ENCODE data around the gene SPNS1. TPM values are rescaled to one million over a fixed set of nuclear protein-coding genes. Genes with fewer than 3 reads are reported as not detected.

Gene SPNS1
- total and polyA plus RNA-seq, 3 donors from 2014 or later = 32.0 to 56.9 (median 51.7) TPM

GRCh38 chr16:28935346-28935745 is 39.2 kb upstream of the SPNS1 start:
- intact Hi-C loops (cut with DNase I; ENCODE audit: low total_unique reads) = no loop called here
- TF ChIP-seq CTCF (IDR thresholded peaks at IDR 0.05) (no peak), POLR2A (IDR thresholded peaks at IDR 0.05) (no peak)
- 93 to 98% methylated on average over 4 of the region's 4 CpGs for WGBS, 2 donors

GRCh38 chr16:28935924-28936783 is 38.4 kb upstream of the SPNS1 start:
- 24 to 25% methylated on average over 32 to 35 of the region's 36 CpGs for WGBS, 2 donors
- Histone ChIP-seq H3K27ac (no peak overlapping the region), H3K36me3 (ENCODE audit: low read depth, missing control alignments) (no peaks in the 10 kb centered on the region), H3K4me3 (peak overlapping the region; percentile 24 to 38), H3K4me1 (no peaks in the 10 kb centered on the region), H3K9me3 (no peaks in the 10 kb centered on the region), H3K27me3 (no peaks in the 10 kb centered on the region)
- peak; percentile 87 for DNase-seq
- intact Hi-C loops (cut with DNase I; ENCODE audit: low total_unique reads) = no loop called here
- no peak for TF ChIP-seq POLR2A (IDR thresholded peaks at IDR 0.05)
- no peak for TF ChIP-seq CTCF (IDR thresholded peaks at IDR 0.05)

More at GRCh38 chr16:28935346-28935745, 39.2 kb upstream of the SPNS1 start:
- no peak for DNase-seq
- no peaks in the 10 kb centered on the region for H3K36me3 ChIP-seq (ENCODE audit: low read depth, missing control alignments)
- no peak overlapping the region for H3K4me3 ChIP-seq
- H3K27me3 ChIP-seq = no peaks in the 10 kb centered on the region
- no peak overlapping the region for H3K27ac ChIP-seq
- no peaks in the 10 kb centered on the region for H3K4me1 ChIP-seq
- H3K9me3 ChIP-seq = no peaks in the 10 kb centered on the region

GRCh38 chr16:28936784-28937155 is 37.8 kb upstream of the SPNS1 start:
- Histone ChIP-seq H3K27ac (no peak overlapping the region), H3K9me3 (no peaks in the 10 kb centered on the region), H3K4me1 (no peaks in the 10 kb centered on the region), H3K36me3 (ENCODE audit: low read depth, missing control alignments) (no peaks in the 10 kb centered on the region), H3K4me3 (peak overlapping the region; percentile 24 to 38), H3K27me3 (no peaks in the 10 kb centered on the region)
- TF ChIP-seq CTCF (IDR thresholded peaks at IDR 0.05) (no peak), POLR2A (IDR thresholded peaks at IDR 0.05) (no peak)
- 57 to 62% methylated on average over 26 of the region's 26 CpGs for WGBS, 2 donors
- intact Hi-C loops (cut with DNase I; ENCODE audit: low total_unique reads) = no loop called here
- DNase-seq = no peak

- TF ChIP-seq CTCF (IDR thresholded peaks at IDR 0.05) (no peak), POLR2A (IDR thresholded peaks at IDR 0.05) (no peak)
- WGBS, 2 donors = 66 to 70% methylated on average over 14 of the region's 14 CpGs
- intact Hi-C loops (cut with DNase I; ENCODE audit: low total_unique reads) = no loop called here
Measured at GRCh38 chr16:28937222-28937876, 37.2 kb upstream of the SPNS1 start.

More at GRCh38 chr16:28937222-28937876, 37.2 kb upstream of the SPNS1 start:
- H3K36me3 ChIP-seq (ENCODE audit: low read depth, missing control alignments) = no peaks in the 10 kb centered on the region
- no peak overlapping the region for H3K4me3 ChIP-seq
- H3K9me3 ChIP-seq = no peaks in the 10 kb centered on the region
- no peak for DNase-seq
- no peak overlapping the region for H3K27ac ChIP-seq
- no peaks in the 10 kb centered on the region for H3K4me1 ChIP-seq
- no peaks in the 10 kb centered on the region for H3K27me3 ChIP-seq

Measured in testis (tissue), 3 donors.